ENCODE data around the gene PIGC. TPM values are rescaled to one million over a fixed set of nuclear protein-coding genes. Genes with fewer than 3 reads are reported as not detected.

PIGC gene
- total RNA-seq, 1 experiment from 2014 or later: 16.2 TPM

DNA sequence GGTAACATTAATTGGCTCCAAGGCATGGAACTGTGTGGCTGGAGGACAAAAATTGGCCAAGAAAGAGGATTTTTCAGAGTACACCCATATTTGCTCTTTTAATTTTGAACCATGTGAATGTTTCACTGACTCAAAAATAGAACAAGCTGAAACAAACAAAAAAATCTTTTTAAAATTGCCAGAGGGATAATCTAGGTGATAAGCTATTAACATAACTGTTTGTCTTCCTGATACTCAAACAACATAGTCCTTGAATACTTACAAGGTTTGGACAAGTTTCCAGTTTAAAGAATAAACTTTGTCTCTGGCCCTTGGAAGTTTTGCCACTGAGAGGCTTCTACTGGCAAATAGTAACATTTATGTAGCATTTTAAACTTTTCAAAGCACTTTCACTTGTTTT lies 30.0 kb upstream of the PIGC start:
- TF ChIP-seq ZNF263 (CRISPR knock-in tag; IDR thresholded peaks at IDR 0.05; ENCODE audit: low read depth) (no peak), NR1H2 (CRISPR knock-in tag; IDR thresholded peaks at IDR 0.05) (no peak), ZNF219 (CRISPR knock-in tag; IDR thresholded peaks at IDR 0.05; ENCODE audit: borderline replicate concordance) (no peak), SMAD4 (CRISPR knock-in tag; IDR thresholded peaks at IDR 0.05) (no peak), JUN (CRISPR knock-in tag; IDR thresholded peaks at IDR 0.05) (no peak), JAZF1 (CRISPR knock-in tag; IDR thresholded peaks at IDR 0.05) (no peak), ZNF317 (CRISPR knock-in tag; IDR thresholded peaks at IDR 0.05; ENCODE audit: borderline replicate concordance, low read depth) (no peak), ZNF416 (CRISPR knock-in tag; IDR thresholded peaks at IDR 0.05) (no peak)
- TF ChIP-seq, protein P1, sequence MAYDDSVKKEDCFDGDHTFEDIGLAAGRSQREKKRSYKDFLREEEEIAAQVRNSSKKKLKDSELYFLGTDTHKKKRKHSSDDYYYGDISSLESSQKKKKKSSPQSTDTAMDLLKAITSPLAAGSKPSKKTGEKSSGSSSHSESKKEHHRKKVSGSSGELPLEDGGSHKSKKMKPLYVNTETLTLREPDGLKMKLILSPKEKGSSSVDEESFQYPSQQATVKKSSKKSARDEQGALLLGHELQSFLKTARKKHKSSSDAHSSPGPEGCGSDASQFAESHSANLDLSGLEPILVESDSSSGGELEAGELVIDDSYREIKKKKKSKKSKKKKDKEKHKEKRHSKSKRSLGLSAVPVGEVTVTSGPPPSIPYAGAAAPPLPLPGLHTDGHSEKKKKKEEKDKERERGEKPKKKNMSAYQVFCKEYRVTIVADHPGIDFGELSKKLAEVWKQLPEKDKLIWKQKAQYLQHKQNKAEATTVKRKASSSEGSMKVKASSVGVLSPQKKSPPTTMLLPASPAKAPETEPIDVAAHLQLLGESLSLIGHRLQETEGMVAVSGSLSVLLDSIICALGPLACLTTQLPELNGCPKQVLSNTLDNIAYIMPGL (CRISPR knock-in tag; IDR thresholded peaks at IDR 0.05): no peak
- TF ChIP-seq, protein P2, sequence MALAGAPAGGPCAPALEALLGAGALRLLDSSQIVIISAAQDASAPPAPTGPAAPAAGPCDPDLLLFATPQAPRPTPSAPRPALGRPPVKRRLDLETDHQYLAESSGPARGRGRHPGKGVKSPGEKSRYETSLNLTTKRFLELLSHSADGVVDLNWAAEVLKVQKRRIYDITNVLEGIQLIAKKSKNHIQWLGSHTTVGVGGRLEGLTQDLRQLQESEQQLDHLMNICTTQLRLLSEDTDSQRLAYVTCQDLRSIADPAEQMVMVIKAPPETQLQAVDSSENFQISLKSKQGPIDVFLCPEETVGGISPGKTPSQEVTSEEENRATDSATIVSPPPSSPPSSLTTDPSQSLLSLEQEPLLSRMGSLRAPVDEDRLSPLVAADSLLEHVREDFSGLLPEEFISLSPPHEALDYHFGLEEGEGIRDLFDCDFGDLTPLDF (CRISPR knock-in tag; IDR thresholded peaks at IDR 0.05): no peak
- no peaks in the 10 kb centered on the region for H3K9me3 Mint-ChIP-seq
- POLR2A ChIA-PET: no interaction called here
- CTCF ChIA-PET: no interaction called here
- no peak overlapping the region for H3K27ac Mint-ChIP-seq
- no peak for DNase-seq (ENCODE audit: low spot score)
- ATAC-seq: no peak
- H3K4me1 Mint-ChIP-seq: peaks cover 3% of the 10 kb centered on the region
- no peak overlapping the region for H3K4me3 Mint-ChIP-seq
- H3K27me3 Mint-ChIP-seq (ENCODE audit: low read depth): no peaks in the 10 kb centered on the region
- H3K36me3 Mint-ChIP-seq: no peaks in the 10 kb centered on the region

DNA sequence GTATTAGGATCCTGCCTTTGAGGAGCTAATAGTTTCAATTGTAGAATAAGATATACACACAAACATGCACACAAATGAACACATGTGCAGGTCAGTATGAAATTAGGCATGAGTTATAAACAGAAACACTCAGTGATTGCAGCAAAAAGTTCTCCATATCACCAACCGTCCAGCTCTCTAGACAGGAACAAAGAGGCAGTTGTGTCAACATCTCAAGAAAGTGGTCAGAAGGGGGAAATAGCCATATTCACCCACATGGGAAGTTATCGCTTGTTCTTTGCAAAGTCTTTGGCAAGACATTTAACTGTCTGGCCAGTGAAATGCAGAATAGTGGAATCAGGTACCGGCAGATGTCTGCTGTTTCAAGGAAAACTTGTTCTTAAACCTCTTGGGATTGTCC lies 29.4 kb upstream of the PIGC start:
- DNase-seq (ENCODE audit: low spot score): no peak
- Mint-ChIP-seq H3K9me3 (no peaks in the 10 kb centered on the region), H3K4me1 (no peaks in the 10 kb centered on the region), H3K4me3 (no peak overlapping the region), H3K27ac (no peak overlapping the region), H3K36me3 (no peaks in the 10 kb centered on the region), H3K27me3 (ENCODE audit: low read depth) (no peaks in the 10 kb centered on the region)
- POLR2A ChIA-PET: no interaction called here
- CTCF ChIA-PET: no interaction called here
- no peak for TF ChIP-seq GRHL2 (CRISPR knock-in tag; IDR thresholded peaks at IDR 0.05; ENCODE audit: insufficient replicate concordance, severe bottlenecking)
- no peak for TF ChIP-seq ESRRA (CRISPR knock-in tag; IDR thresholded peaks at IDR 0.05; ENCODE audit: borderline replicate concordance)
- no peak for TF ChIP-seq SMAD4 (CRISPR knock-in tag; IDR thresholded peaks at IDR 0.05)
- TF ChIP-seq FOXK1 (CRISPR knock-in tag; IDR thresholded peaks at IDR 0.05): no peak
- TF ChIP-seq NFYB (CRISPR knock-in tag; conservative IDR thresholded peaks at IDR 0.05; ENCODE audit: low read depth): no peak
- TF ChIP-seq, protein P3, sequence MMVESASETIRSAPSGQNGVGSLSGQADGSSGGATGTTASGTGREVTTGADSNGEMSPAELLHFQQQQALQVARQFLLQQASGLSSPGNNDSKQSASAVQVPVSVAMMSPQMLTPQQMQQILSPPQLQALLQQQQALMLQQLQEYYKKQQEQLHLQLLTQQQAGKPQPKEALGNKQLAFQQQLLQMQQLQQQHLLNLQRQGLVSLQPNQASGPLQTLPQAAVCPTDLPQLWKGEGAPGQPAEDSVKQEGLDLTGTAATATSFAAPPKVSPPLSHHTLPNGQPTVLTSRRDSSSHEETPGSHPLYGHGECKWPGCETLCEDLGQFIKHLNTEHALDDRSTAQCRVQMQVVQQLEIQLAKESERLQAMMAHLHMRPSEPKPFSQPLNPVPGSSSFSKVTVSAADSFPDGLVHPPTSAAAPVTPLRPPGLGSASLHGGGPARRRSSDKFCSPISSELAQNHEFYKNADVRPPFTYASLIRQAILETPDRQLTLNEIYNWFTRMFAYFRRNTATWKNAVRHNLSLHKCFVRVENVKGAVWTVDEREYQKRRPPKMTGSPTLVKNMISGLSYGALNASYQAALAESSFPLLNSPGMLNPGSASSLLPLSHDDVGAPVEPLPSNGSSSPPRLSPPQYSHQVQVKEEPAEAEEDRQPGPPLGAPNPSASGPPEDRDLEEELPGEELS (CRISPR knock-in tag; IDR thresholded peaks at IDR 0.05): no peak
- TF ChIP-seq, protein P4, sequence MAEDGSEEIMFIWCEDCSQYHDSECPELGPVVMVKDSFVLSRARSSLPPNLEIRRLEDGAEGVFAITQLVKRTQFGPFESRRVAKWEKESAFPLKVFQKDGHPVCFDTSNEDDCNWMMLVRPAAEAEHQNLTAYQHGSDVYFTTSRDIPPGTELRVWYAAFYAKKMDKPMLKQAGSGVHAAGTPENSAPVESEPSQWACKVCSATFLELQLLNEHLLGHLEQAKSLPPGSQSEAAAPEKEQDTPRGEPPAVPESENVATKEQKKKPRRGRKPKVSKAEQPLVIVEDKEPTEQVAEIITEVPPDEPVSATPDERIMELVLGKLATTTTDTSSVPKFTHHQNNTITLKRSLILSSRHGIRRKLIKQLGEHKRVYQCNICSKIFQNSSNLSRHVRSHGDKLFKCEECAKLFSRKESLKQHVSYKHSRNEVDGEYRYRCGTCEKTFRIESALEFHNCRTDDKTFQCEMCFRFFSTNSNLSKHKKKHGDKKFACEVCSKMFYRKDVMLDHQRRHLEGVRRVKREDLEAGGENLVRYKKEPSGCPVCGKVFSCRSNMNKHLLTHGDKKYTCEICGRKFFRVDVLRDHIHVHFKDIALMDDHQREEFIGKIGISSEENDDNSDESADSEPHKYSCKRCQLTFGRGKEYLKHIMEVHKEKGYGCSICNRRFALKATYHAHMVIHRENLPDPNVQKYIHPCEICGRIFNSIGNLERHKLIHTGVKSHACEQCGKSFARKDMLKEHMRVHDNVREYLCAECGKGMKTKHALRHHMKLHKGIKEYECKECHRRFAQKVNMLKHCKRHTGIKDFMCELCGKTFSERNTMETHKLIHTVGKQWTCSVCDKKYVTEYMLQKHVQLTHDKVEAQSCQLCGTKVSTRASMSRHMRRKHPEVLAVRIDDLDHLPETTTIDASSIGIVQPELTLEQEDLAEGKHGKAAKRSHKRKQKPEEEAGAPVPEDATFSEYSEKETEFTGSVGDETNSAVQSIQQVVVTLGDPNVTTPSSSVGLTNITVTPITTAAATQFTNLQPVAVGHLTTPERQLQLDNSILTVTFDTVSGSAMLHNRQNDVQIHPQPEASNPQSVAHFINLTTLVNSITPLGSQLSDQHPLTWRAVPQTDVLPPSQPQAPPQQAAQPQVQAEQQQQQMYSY (CRISPR knock-in tag; IDR thresholded peaks at IDR 0.05): no peak
- TF ChIP-seq, protein P5, sequence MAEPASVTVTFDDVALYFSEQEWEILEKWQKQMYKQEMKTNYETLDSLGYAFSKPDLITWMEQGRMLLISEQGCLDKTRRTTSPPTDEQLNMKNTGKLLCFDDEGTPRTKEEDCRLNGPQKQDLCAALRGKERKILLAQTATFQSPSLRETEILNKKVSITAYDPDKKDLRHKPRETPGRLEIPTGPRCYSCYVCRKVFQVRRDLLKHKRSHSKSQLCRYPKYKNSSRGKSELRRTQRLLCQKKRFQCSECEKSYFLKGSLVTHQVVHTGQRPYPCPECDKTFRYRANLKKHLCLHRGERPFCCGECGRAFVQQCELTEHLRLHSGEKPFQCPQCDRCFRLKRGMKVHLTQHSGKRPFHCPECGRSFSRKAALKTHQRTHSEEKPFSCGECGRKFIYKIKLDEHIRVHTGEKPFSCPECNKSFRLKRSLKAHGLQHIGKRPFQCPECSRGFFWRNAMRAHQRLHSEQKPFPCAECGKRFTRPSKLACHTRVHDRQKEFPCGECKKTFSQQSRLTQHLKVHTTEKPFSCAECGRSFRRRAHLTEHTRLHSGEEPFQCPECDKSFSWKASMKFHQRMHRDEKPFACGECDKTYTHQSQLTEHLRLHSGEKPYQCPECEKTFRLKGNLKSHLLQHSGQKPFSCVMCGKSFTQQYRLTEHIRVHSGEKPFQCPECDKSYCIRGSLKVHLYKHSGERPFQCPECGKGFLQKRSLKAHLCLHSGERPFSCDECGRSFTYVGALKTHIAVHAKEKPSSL (CRISPR knock-in tag; conservative IDR thresholded peaks at IDR 0.05): no peak
- TF ChIP-seq, protein P6, sequence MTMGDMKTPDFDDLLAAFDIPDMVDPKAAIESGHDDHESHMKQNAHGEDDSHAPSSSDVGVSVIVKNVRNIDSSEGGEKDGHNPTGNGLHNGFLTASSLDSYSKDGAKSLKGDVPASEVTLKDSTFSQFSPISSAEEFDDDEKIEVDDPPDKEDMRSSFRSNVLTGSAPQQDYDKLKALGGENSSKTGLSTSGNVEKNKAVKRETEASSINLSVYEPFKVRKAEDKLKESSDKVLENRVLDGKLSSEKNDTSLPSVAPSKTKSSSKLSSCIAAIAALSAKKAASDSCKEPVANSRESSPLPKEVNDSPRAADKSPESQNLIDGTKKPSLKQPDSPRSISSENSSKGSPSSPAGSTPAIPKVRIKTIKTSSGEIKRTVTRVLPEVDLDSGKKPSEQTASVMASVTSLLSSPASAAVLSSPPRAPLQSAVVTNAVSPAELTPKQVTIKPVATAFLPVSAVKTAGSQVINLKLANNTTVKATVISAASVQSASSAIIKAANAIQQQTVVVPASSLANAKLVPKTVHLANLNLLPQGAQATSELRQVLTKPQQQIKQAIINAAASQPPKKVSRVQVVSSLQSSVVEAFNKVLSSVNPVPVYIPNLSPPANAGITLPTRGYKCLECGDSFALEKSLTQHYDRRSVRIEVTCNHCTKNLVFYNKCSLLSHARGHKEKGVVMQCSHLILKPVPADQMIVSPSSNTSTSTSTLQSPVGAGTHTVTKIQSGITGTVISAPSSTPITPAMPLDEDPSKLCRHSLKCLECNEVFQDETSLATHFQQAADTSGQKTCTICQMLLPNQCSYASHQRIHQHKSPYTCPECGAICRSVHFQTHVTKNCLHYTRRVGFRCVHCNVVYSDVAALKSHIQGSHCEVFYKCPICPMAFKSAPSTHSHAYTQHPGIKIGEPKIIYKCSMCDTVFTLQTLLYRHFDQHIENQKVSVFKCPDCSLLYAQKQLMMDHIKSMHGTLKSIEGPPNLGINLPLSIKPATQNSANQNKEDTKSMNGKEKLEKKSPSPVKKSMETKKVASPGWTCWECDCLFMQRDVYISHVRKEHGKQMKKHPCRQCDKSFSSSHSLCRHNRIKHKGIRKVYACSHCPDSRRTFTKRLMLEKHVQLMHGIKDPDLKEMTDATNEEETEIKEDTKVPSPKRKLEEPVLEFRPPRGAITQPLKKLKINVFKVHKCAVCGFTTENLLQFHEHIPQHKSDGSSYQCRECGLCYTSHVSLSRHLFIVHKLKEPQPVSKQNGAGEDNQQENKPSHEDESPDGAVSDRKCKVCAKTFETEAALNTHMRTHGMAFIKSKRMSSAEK (CRISPR knock-in tag; IDR thresholded peaks at IDR 0.05; ENCODE audit: borderline replicate concordance): no peak
- no peak for ATAC-seq
